GM12892 (cell line): Measurements from ENCODE around the gene CDKAL1.

Experiments used
- POLR2A ChIP-seq: IDR thresholded peaks from 2 replicates; pipeline ENCODE4 v1.6.1; 2011; ENCODE audit warnings: low read depth, low read length, control low read depth
- POLR2AphosphoS5 ChIP-seq: IDR thresholded peaks from 2 replicates; pipeline ENCODE4 v1.6.1; 2011; ENCODE audit warnings: low read depth, low read length, control low read depth

DNA sequence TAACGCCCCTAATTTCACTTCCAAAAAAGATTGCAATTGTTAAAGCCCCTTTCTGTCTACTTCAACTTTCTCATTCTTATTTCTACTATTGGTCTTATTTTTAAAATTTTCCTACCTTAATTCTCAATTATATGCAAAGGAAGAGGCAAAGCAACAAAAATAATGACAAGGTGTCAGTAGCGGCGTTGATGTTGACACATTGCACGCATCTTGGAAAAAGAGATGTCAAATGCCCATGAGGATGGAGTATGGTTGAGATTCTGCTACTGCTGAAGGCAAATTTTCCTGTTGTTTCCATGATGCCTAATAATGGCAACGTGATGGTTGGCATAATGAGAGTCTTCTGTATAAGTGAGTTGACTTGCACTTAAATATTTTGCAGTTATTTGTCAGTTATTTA, 258.9 kb downstream of the CDKAL1 start:
- TF ChIP-seq POLR2A (no peak), POLR2AphosphoS5 (no peak)
